Neural crest cell (in vitro differentiated cells): ENCODE results near the gene DPEP3. TPM values are rescaled to one million over a fixed set of nuclear protein-coding genes. Genes with fewer than 3 reads are reported as not detected.

Experiments used
- DNase-seq: peaks from one replicate; pipeline ENCODE4 v3.0.0; 2021; ENCODE audit warnings: low read depth, mixed read lengths, low spot score
- H3K27ac Mint-ChIP-seq: one replicate; pipeline ENCODE4 v1.8.0; 2021; ENCODE audit warnings: mild to moderate bottlenecking, mixed read lengths; ENCODE audit not compliant: unreplicated experiment
- H3K27me3 Mint-ChIP-seq: 2 replicates; pipeline ENCODE4 v1.8.0; 2021; ENCODE audit warnings: low read depth, mild to moderate bottlenecking, mixed read lengths
- H3K36me3 Mint-ChIP-seq: 2 replicates; pipeline ENCODE4 v1.8.0; 2021; ENCODE audit warnings: low read depth, mild to moderate bottlenecking, mixed read lengths
- H3K4me1 Mint-ChIP-seq: 2 replicates; pipeline ENCODE4 v1.8.0; 2021; ENCODE audit warnings: mixed read lengths
- H3K4me3 Mint-ChIP-seq: one replicate; pipeline ENCODE4 v1.8.0; 2021; ENCODE audit warnings: mild to moderate bottlenecking, mixed read lengths
- H3K9me3 Mint-ChIP-seq: 2 replicates; pipeline ENCODE4 v1.8.0; 2021; ENCODE audit warnings: mixed read lengths
- total RNA-seq: library from RNA; stranded (reverse); gene quantifications from 2 replicates; pipeline ENCODE4 v1.2.1, GENCODE V29; 2021
- TF ChIP-seq, protein P1 (sequence below): fragments of 200-600 bp; sonication (generic); conservative IDR thresholded peaks from 2 replicates; pipeline ENCODE4 v1.5.0; 2021; ENCODE audit warnings: antibody characterized with exemption, mild to moderate bottlenecking

DPEP3 gene
- total RNA-seq, 1 donor from 2014 or later: not detected

- Mint-ChIP-seq H3K4me1 (no peaks in the 10 kb centered on the region), H3K27me3 (no peaks in the 10 kb centered on the region), H3K4me3 (no peak overlapping the region), H3K36me3 (peaks cover 6% of the 10 kb centered on the region), H3K9me3 (no peaks in the 10 kb centered on the region), H3K27ac (peak overlapping the region; percentile 89)
- no peak for DNase-seq
- TF ChIP-seq, protein P1, sequence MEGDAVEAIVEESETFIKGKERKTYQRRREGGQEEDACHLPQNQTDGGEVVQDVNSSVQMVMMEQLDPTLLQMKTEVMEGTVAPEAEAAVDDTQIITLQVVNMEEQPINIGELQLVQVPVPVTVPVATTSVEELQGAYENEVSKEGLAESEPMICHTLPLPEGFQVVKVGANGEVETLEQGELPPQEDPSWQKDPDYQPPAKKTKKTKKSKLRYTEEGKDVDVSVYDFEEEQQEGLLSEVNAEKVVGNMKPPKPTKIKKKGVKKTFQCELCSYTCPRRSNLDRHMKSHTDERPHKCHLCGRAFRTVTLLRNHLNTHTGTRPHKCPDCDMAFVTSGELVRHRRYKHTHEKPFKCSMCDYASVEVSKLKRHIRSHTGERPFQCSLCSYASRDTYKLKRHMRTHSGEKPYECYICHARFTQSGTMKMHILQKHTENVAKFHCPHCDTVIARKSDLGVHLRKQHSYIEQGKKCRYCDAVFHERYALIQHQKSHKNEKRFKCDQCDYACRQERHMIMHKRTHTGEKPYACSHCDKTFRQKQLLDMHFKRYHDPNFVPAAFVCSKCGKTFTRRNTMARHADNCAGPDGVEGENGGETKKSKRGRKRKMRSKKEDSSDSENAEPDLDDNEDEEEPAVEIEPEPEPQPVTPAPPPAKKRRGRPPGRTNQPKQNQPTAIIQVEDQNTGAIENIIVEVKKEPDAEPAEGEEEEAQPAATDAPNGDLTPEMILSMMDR: no peak
Observed at GRCh38 chr16:67953641-67954375, 26.5 kb downstream of the DPEP3 start.

DNA sequence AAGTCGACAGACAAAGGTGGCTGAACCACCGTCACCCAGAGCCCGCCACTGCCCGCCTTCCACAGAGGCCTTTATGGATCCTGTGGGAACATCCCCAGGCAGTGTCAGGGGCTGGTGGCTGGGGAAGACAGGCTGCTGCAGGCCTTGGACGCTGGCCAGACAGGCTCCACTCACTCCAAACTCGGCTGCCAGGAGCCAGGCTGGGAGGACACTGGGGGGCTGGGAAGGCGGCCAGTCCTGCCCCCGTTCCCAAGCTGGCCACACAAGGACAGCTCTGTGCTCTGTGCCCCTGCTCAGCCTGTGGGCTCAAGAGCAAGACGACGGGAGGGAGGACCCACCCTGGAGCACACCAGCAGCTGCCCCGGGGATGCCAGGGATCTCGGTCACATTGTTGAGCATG lies 28.8 kb downstream of the DPEP3 start:
- Mint-ChIP-seq H3K4me3 (no peak overlapping the region), H3K27ac (no peak overlapping the region), H3K9me3 (no peaks in the 10 kb centered on the region), H3K4me1 (no peaks in the 10 kb centered on the region), H3K36me3 (no peaks in the 10 kb centered on the region), H3K27me3 (no peaks in the 10 kb centered on the region)
- TF ChIP-seq, protein P1: no peak
- DNase-seq: no peak

DNA sequence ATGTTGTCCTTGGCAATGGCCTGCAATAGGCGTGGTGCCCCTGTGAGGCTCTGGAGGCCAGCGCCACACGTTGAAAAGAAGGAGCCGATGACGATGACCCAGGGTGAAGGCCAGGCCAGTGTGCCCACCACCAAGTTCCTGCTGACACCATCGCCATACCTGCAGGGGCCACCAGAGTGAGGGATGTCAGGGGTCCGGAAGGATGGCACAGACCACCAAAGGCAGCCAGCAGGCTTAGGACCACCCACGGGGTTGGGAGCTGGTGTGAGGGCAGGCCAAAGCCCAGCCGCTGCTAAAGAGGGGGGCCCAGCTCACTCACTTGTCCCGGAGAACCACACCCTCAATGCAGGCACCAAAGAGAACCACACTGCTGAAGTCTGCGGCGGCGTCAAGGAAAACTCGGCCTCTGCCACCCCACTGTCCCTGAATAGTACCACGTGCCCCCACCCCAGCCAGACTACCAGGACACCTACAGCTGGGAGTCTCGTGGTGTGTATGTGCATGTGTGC lies 29.9 kb downstream of the DPEP3 start:
- no peaks in the 10 kb centered on the region for H3K27me3 Mint-ChIP-seq
- no peak overlapping the region for H3K4me3 Mint-ChIP-seq
- no peaks in the 10 kb centered on the region for H3K9me3 Mint-ChIP-seq

GRCh38 chr16:67949645-67950044 lies 30.7 kb downstream of the DPEP3 start:
- no peaks in the 10 kb centered on the region for H3K9me3 Mint-ChIP-seq
- no peaks in the 10 kb centered on the region for H3K27me3 Mint-ChIP-seq
- H3K4me3 Mint-ChIP-seq: no peak overlapping the region
- no peak overlapping the region for H3K27ac Mint-ChIP-seq
- H3K4me1 Mint-ChIP-seq: no peaks in the 10 kb centered on the region
- TF ChIP-seq, protein P1: no peak
- no peaks in the 10 kb centered on the region for H3K36me3 Mint-ChIP-seq
- DNase-seq: no peak

More for the DNA sequence above, 29.9 kb downstream of the DPEP3 start:
- Mint-ChIP-seq H3K36me3 (no peaks in the 10 kb centered on the region), H3K27ac (no peak overlapping the region), H3K4me1 (no peaks in the 10 kb centered on the region)
- no peak for DNase-seq
- TF ChIP-seq, protein P1: no peak

GRCh38 chr16:67948015-67948414 lies 32.3 kb downstream of the DPEP3 start:
- no peak for DNase-seq
- Mint-ChIP-seq H3K9me3 (no peaks in the 10 kb centered on the region), H3K36me3 (no peaks in the 10 kb centered on the region), H3K27me3 (no peaks in the 10 kb centered on the region), H3K27ac (no peak overlapping the region), H3K4me1 (no peaks in the 10 kb centered on the region), H3K4me3 (no peak overlapping the region)
- TF ChIP-seq, protein P1: no peak
